HepG2 (cell line): ENCODE measurements around the gene DNMT3A. TPM values are rescaled to one million over a fixed set of nuclear protein-coding genes. Genes with fewer than 3 reads are reported as not detected.

Source experiments
- DRAP1 ChIP-seq: IDR thresholded peaks from 2 replicates; pipeline ENCODE4 v1.6.1; 2016; ENCODE audit warnings: missing genetic modification reagents, missing compliant biosample characterization
- EEA1 ChIP-seq: sonication (generic); formaldehyde crosslinking; IDR thresholded peaks from 2 replicates; pipeline ENCODE4 v1.5.1; 2020; ENCODE audit warnings: mild to moderate bottlenecking, missing genetic modification reagents, borderline replicate concordance
- GRHL1 ChIP-seq: sonication (generic); formaldehyde crosslinking; conservative IDR thresholded peaks from 2 replicates; pipeline ENCODE4 v1.8.0; 2022; ENCODE audit warnings: missing genetic modification reagents
- KMT2B ChIP-seq: IDR thresholded peaks from 2 replicates; pipeline ENCODE4 v1.6.1; 2016; ENCODE audit warnings: missing genetic modification reagents, missing compliant biosample characterization
- MTA3 ChIP-seq: sonication (generic); formaldehyde crosslinking; IDR thresholded peaks from 2 replicates; pipeline ENCODE4 v1.4.0; 2020; ENCODE audit warnings: missing genetic modification reagents
- NAIF1 ChIP-seq: sonication (generic); formaldehyde crosslinking; IDR thresholded peaks from 2 replicates; pipeline ENCODE4 v1.5.0; 2020; ENCODE audit warnings: mild to moderate bottlenecking, missing genetic modification reagents, borderline replicate concordance
- PHF5A ChIP-seq: IDR thresholded peaks from one replicate; pipeline ENCODE4 v1.6.1; 2018; ENCODE audit warnings: low read depth, missing genetic modification reagents; ENCODE audit not compliant: unreplicated experiment
- POLR2G ChIP-seq: fragments of 200-400 bp; formaldehyde crosslinking; IDR thresholded peaks from 2 replicates; pipeline ENCODE4 v1.6.1; 2018; ENCODE audit warnings: mild to moderate bottlenecking, low read depth, low read length, moderate library complexity
- STAT5B ChIP-seq: sonication (generic); formaldehyde crosslinking; IDR thresholded peaks from 2 replicates; pipeline ENCODE4 v1.4.0; 2020; ENCODE audit warnings: missing genetic modification reagents
- TCF12 ChIP-seq, 2 experiments: fragments of 450-650 bp in 1 of 2; sonication (generic) in 1 of 2; formaldehyde crosslinking in 1 of 2; IDR thresholded peaks; 2 replicates each; pipeline versions ENCODE4 v1.6.1 to v1.8.0; 2017 to 2022; ENCODE audit warnings: antibody characterized with exemption in 1 of 2, mild to moderate bottlenecking in 1 of 2, missing genetic modification reagents in 1 of 2, moderate library complexity in 1 of 2
- TMF1 ChIP-seq: sonication (generic); formaldehyde crosslinking; IDR thresholded peaks from 2 replicates; pipeline ENCODE4 v1.8.1; 2022; ENCODE audit warnings: low read depth, missing genetic modification reagents
- XRCC5 ChIP-seq: fragments of 200-400 bp; formaldehyde crosslinking; optimal IDR thresholded peaks from 2 replicates; pipeline ENCODE3; 2017; ENCODE audit warnings: mild to moderate bottlenecking, low read length
- ZBTB40 ChIP-seq, 2 experiments: fragments of 450-650 bp in 1 of 2; sonication (generic) in 1 of 2; formaldehyde crosslinking in 1 of 2; IDR thresholded peaks; 2 replicates each; pipeline versions ENCODE4 v1.6.1 to v1.8.0; 2016 to 2022; ENCODE audit warnings: antibody characterized with exemption in 1 of 2, mild to moderate bottlenecking in 1 of 2, missing genetic modification reagents in 1 of 2
- ZBTB7B ChIP-seq: sonication (generic); formaldehyde crosslinking; IDR thresholded peaks from 2 replicates; pipeline ENCODE4 v1.4.0; 2020; ENCODE audit warnings: missing genetic modification reagents
- ZNF160 ChIP-seq: sonication (generic); formaldehyde crosslinking; IDR thresholded peaks from 2 replicates; pipeline ENCODE4 v1.8.0; 2022; ENCODE audit warnings: mild to moderate bottlenecking, inconsistent platforms, missing genetic modification reagents
- ZNF329 ChIP-seq: sonication (generic); formaldehyde crosslinking; IDR thresholded peaks from 2 replicates; pipeline ENCODE4 v1.9.0; 2021; ENCODE audit warnings: low read depth, mild to moderate bottlenecking, missing genetic modification reagents
- ZNF768 ChIP-seq: sonication (generic); formaldehyde crosslinking; IDR thresholded peaks from 2 replicates; pipeline ENCODE4 v1.4.0; 2020; ENCODE audit warnings: missing genetic modification reagents
- polyA plus RNA-seq, 8 experiments: library from polyadenylated mRNA; depleted of rRNA in 3 of 8; stranded (reverse) in 7 of 8; unstranded in 1 of 8; fragments of >200 nt; fragmentation: Illumina TruSeq in 4 of 8; extraction: Trizol in 4 of 8; gene quantifications; 2 replicates each; pipeline versions ENCODE4 v1.2.1 to v1.2.3, GENCODE V29; 2011 to 2016; ENCODE audit warnings: low read depth in 4 of 8, missing spikeins in 1 of 8, mixed read lengths in 1 of 8; ENCODE audit not compliant: insufficient read depth in 1 of 8
- total RNA-seq, 5 experiments: library from RNA; depleted of rRNA; stranded (reverse); fragments of >200 nt; fragmentation: Illumina TruSeq; extraction: Trizol; gene quantifications; 2 replicates each; pipeline ENCODE4 v1.2.3, GENCODE V29; 2016; ENCODE audit warnings: low read depth in 1 of 5

DNMT3A gene
- total and polyA plus RNA-seq, 2 of the 13 experiments (the other 11 are each of a cell fraction or from before 2014, with no cell fraction given) = 14.7 to 29.1 TPM

DNA sequence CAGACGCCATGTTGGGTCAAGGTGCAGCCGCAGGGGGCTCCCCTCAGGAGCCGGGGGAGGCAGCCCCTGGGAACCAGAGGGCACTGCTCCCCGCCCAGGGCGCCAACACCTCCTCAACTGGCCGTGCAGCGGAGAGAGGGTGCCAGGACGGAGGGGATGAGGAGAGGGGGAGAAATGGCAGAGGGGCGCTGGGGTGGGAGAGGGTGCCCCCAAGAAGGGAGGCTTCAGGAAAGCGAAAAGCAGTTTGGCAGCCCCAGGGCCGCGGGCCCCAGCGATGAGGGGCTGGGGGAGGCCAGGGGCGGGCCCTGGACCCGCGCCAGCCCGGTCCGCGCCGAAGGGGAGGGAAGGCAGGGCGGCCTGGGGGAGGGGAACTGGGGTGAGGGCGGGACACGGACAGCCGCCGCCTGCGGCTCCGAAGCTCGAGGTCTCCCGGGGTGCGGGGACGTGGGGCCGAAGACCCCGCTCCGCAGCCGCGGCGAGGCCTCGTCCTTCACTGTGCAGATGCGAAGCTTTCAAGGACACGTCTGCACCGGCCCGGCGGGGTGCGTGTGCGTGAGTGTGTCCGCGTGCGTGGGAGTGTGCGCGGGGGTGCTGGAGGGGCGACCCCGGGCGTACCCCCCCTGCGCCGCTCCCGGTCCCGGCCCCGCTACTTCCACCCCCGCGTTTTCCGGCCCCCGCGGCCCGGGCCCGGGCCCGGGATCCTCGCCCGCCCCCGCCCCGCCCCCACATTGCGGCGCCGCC lies 1.4 kb downstream of the DNMT3A start (continued):
- TF ChIP-seq ZBTB40 (IDR thresholded peaks at IDR 0.05) (no peak), ZBTB40 (CRISPR knock-in tag; IDR thresholded peaks at IDR 0.05) (no peak; the same call in 1 of the 2 replicates), DRAP1 (CRISPR knock-in tag) (no peak), STAT5B (CRISPR knock-in tag) (no peak), POLR2G (peak; percentile 52; the same call in 1 of the 2 replicates), ZNF329 (CRISPR knock-in tag) (no peak), ZNF160 (CRISPR knock-in tag) (no peak), ZBTB7B (CRISPR knock-in tag) (no peak), GRHL1 (CRISPR knock-in tag) (no peak), PHF5A (no peak), TCF12 (IDR thresholded peaks at IDR 0.05) (no peak), TCF12 (CRISPR knock-in tag; IDR thresholded peaks at IDR 0.05) (no peak), TMF1 (CRISPR knock-in tag) (no peak), KMT2B (CRISPR knock-in tag) (no peak), MTA3 (CRISPR knock-in tag) (no peak), EEA1 (CRISPR knock-in tag) (no peak), ZNF768 (no peak), NAIF1 (no peak), XRCC5 (no peak)
